Immature natural killer cell (primary cell): ENCODE measurements around the gene ZNF70. TPM values are rescaled to one million over a fixed set of nuclear protein-coding genes. Genes with fewer than 3 reads are reported as not detected.

ENCODE experiments used
- DNase-seq, 3 donors: peaks; one replicate each; pipeline ENCODE4 v3.0.0; 2022; ENCODE audit warnings: mixed read lengths in 1 of 3
- H3K27ac Mint-ChIP-seq, 6 donors: one replicate each; pipeline ENCODE4 v1.8.0; 2020; ENCODE audit warnings: mixed read lengths in 6 of 6, mild to moderate bottlenecking in 5 of 6, inconsistent platforms in 4 of 6, moderate library complexity in 3 of 6
- H3K27me3 Mint-ChIP-seq, 3 donors: one replicate each; pipeline ENCODE4 v1.8.0; 2020 to 2021; ENCODE audit warnings: low read depth in 3 of 3, mild to moderate bottlenecking in 3 of 3, mixed read lengths in 3 of 3, moderate library complexity in 3 of 3, inconsistent platforms in 1 of 3
- H3K36me3 Mint-ChIP-seq, 3 donors: one replicate each; pipeline ENCODE4 v1.8.0; 2020; ENCODE audit warnings: mixed read lengths in 3 of 3, inconsistent platforms in 2 of 3, mild to moderate bottlenecking in 2 of 3
- H3K4me1 Mint-ChIP-seq, 2 donors: one replicate each; pipeline ENCODE4 v1.8.0; 2020; ENCODE audit warnings: inconsistent platforms in 2 of 2, mild to moderate bottlenecking in 2 of 2, mixed read lengths in 2 of 2, moderate library complexity in 1 of 2
- H3K4me3 Mint-ChIP-seq, 5 donors: one replicate each; pipeline ENCODE4 v1.8.0; 2020; ENCODE audit warnings: mild to moderate bottlenecking in 5 of 5, mixed read lengths in 5 of 5, inconsistent platforms in 3 of 5, moderate library complexity in 3 of 5
- H3K9me3 Mint-ChIP-seq, 6 donors: one replicate each; pipeline ENCODE4 v1.8.0; 2020; ENCODE audit warnings: mild to moderate bottlenecking in 6 of 6, mixed read lengths in 6 of 6, inconsistent platforms in 4 of 6, moderate library complexity in 3 of 6
- polyA plus RNA-seq, 3 donors: library from polyadenylated mRNA; unstranded; fragments of 300-500 nt; fragmentation: Illumina TruSeq; gene quantifications; one replicate each; pipeline ENCODE4 v1.2.3, GENCODE V29; 2021

Gene ZNF70
- polyA plus RNA-seq, 3 donors from 2014 or later: 0.29 to 1.00 TPM; not detected in 1

GRCh38 chr22:23696326-23696851, 54.5 kb downstream of the ZNF70 start:
- Mint-ChIP-seq H3K9me3 (no peaks in the 10 kb centered on the region), H3K4me1 (peaks cover 35 to 46% of the 10 kb centered on the region in 2 donors), H3K36me3 (peaks cover 13 to 36% (median 28%) of the 10 kb centered on the region in 3 donors), H3K27ac (peak overlapping the region; percentile 98 to 100 (median 100)), H3K27me3 (peaks cover 1 to 7% (median 4%) of the 10 kb centered on the region in 3 donors), H3K4me3 (peak overlapping the region; percentile 84 to 98 (median 90))
- DNase-seq: peak; percentile 78 to 83 (median 82)

DNA sequence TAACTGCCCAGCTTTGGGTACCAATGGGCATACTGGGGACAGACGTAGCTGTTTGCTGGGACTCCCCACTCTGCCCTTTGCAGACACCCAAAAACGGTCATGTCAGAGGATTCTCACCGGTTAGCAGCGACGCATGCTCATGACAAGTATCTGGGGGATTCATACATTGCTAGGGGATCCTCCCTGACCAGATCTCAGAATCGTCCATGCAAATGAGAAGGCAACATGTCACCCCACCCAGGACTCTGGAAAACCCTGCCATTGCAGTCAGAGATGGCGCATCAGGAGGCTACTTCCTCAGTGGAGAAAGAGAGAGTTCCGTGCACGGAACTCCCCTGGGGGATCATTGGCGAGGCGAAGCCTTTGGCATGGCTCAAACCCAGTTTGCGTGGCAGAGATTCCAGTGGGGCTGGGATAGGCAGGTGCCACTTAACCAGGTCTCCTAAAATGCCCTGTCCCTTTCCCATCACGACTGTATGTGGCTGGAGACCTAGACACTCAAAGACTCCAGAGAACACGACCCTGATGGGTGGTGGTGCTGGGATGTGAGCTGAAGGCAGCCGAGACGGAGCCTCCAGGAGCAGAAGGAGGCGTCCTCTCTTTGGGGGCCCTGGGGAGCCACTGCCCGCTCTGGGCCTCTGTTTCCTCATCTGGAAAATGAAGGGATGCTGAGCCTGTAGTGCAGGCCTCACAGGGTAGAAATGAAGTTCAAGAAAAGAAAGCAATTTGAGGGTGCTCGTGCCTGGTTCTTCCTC, 55.2 kb downstream of the ZNF70 start:
- peak overlapping the region; percentile 98 to 100 (median 100) for H3K27ac Mint-ChIP-seq
- peaks cover 1 to 7% (median 4%) of the 10 kb centered on the region in 3 donors for H3K27me3 Mint-ChIP-seq
- H3K4me3 Mint-ChIP-seq: peak overlapping the region; percentile 84 to 98 (median 90)
- H3K4me1 Mint-ChIP-seq: peaks cover 34 to 46% of the 10 kb centered on the region in 2 donors
- H3K36me3 Mint-ChIP-seq: peaks cover 11 to 37% (median 27%) of the 10 kb centered on the region in 3 donors
- DNase-seq: no peak
- no peaks in the 10 kb centered on the region for H3K9me3 Mint-ChIP-seq

- H3K4me3 Mint-ChIP-seq: peak overlapping the region; percentile 23 to 92 (median 46)
- no peak for DNase-seq
- H3K27me3 Mint-ChIP-seq: peaks cover 1 to 7% (median 4%) of the 10 kb centered on the region in 3 donors
- H3K27ac Mint-ChIP-seq: peak overlapping the region; percentile 98 to 100 (median 100)
- H3K4me1 Mint-ChIP-seq: peaks cover 34 to 44% of the 10 kb centered on the region in 2 donors
- H3K36me3 Mint-ChIP-seq: peaks cover 5 to 37% (median 24%) of the 10 kb centered on the region in 3 donors
- no peaks in the 10 kb centered on the region for H3K9me3 Mint-ChIP-seq
Observed at GRCh38 chr22:23695141-23695540, 55.8 kb downstream of the ZNF70 start.

DNA sequence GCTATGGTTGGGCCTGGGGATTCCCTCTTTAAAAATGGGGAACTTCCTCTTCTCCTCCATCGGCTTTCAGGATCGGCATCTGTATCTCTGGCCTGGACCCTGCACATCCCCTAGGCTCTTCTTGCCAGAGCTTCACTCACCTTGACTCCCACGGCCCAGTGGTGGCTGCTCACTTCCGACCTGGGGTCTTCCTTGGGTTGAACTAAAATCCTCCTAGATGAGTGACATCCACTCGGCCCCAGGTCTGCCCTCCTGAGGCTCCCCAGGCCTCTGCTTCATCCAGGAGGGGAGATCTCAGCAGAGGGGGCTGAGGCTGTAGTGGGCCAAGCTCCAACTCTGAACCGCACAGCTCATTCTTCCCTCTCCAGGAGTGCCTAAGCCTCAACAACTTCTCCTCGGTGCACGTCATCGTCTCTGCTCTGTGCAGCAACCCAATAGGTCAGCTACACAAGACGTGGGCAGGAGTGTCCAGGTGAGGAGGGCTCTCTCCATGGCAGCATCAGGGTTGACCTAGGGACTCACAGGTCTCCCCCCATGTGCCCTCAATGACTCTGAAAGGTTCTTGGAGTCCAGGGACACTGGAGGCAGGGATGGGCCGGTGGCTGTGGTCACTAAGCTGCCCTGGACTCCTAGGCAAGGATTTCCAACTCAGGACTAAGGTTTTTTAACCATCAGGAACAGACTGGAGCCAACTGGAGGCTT, 56.8 kb downstream of the ZNF70 start:
- H3K36me3 Mint-ChIP-seq: peaks cover 0 to 29% (median 20%) of the 10 kb centered on the region in 3 donors
- no peaks in the 10 kb centered on the region for H3K9me3 Mint-ChIP-seq
- H3K4me3 Mint-ChIP-seq: no peak overlapping the region
- peaks cover 34 to 40% of the 10 kb centered on the region in 2 donors for H3K4me1 Mint-ChIP-seq
- no peak for DNase-seq
- peak overlapping the region; percentile 39 to 100 (median 99) for H3K27ac Mint-ChIP-seq
- peaks cover 1 to 7% (median 4%) of the 10 kb centered on the region in 3 donors for H3K27me3 Mint-ChIP-seq

- H3K4me3 Mint-ChIP-seq: no peak overlapping the region
- H3K27ac Mint-ChIP-seq: peak overlapping the region in 2 of 6 donors; percentile 20 to 62
- H3K4me1 Mint-ChIP-seq: peaks cover 32 to 33% of the 10 kb centered on the region in 2 donors
- H3K36me3 Mint-ChIP-seq: peaks cover 0 to 28% (median 20%) of the 10 kb centered on the region in 3 donors
- H3K27me3 Mint-ChIP-seq: peaks cover 1 to 7% (median 4%) of the 10 kb centered on the region in 3 donors
- DNase-seq: no peak
- H3K9me3 Mint-ChIP-seq: no peaks in the 10 kb centered on the region
Observed at GRCh38 chr22:23692598-23693291, 58.2 kb downstream of the ZNF70 start.

- peaks cover 26 to 27% of the 10 kb centered on the region in 2 donors for H3K4me1 Mint-ChIP-seq
- peak overlapping the region in 3 of 6 donors; percentile 40 to 62 (median 45) for H3K27ac Mint-ChIP-seq
- H3K4me3 Mint-ChIP-seq: no peak overlapping the region
- H3K27me3 Mint-ChIP-seq: peaks cover 1 to 10% (median 4%) of the 10 kb centered on the region in 3 donors
- peaks cover 0 to 28% (median 20%) of the 10 kb centered on the region in 3 donors for H3K36me3 Mint-ChIP-seq
- no peaks in the 10 kb centered on the region for H3K9me3 Mint-ChIP-seq
- DNase-seq: no peak
Observed at GRCh38 chr22:23691748-23692423, 59.0 kb downstream of the ZNF70 start.

DNA sequence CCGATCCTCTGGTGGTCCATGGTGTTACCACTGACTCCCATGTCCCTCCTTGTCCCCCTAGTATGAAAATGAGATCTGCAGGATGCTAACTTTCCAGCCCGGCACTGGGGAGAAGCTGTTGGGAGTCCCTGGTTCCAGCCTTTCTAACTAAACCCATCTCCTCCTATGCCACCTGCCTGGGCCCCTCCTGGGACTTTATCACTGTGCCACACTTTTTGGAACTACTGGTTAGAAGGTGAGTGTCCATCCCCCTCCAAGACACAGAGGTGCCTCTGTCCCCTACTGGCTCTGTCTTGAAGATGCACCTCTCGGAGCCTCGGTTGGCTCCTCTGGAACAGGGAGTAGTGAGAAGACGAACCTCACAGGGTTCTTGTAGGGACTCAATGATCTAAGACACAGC, 60.2 kb downstream of the ZNF70 start, which contains the start of gene RGL4:
RGL4 (plus strand) TSS at position 301 of the 400 bp plus-strand sequence. CDS start 1,018 bp downstream, outside the sequence.
- no peak for DNase-seq
- peaks cover 16 to 20% of the 10 kb centered on the region in 2 donors for H3K4me1 Mint-ChIP-seq
- H3K27me3 Mint-ChIP-seq: peaks cover 2 to 4% (median 2%) of the 10 kb centered on the region in 3 donors
- no peak within 1 kb of the TSS for H3K4me3 Mint-ChIP-seq
- H3K27ac Mint-ChIP-seq: peak within 1 kb of the TSS in 4 of 6 donors; percentile 14 to 68 (median 34)
- H3K9me3 Mint-ChIP-seq: no peaks in the 10 kb centered on the region
- peaks cover 0 to 28% (median 21%) of the 10 kb centered on the region in 3 donors for H3K36me3 Mint-ChIP-seq

DNA sequence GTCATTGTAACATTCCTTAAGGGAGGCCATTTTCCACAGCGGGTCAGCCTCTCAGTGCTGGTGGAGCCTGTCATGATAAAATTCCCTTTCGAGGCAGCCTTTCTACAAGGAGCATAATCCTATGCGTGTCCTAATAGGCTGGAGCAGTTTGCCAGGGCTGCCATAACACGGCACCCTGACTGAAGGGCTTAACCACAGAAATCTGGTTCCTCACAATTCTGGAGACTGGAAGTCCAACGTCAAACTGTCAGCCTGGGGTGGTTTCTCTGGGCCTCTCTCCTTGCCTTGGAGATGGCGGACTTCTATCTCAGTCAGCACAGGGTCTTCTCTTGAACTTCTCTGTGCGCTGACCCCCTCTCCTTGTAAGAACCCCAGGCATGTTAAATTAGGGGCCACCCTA, 61.5 kb downstream of the ZNF70 start:
- H3K4me3 Mint-ChIP-seq: no peak overlapping the region
- H3K27me3 Mint-ChIP-seq: peaks cover 0 to 4% (median 2%) of the 10 kb centered on the region in 3 donors
- DNase-seq: no peak
- H3K9me3 Mint-ChIP-seq: no peaks in the 10 kb centered on the region
- peaks cover 0 to 25% (median 19%) of the 10 kb centered on the region in 3 donors for H3K36me3 Mint-ChIP-seq
- no peak overlapping the region for H3K27ac Mint-ChIP-seq
- peaks cover 6 to 8% of the 10 kb centered on the region in 2 donors for H3K4me1 Mint-ChIP-seq

Other genes starting within 250 kb of the ZNF70 start
- gene IGLL1, start 170.8 kb downstream of the ZNF70 start, polyA plus RNA-seq: not detected
- not detected for gene DRICH1, start 118.8 kb downstream of the ZNF70 start, polyA plus RNA-seq
- 10 to 100 TPM; 40.6 to 47.8 (median 42.8) TPM for gene RGL4, start 60.1 kb downstream of the ZNF70 start, polyA plus RNA-seq
- gene VPREB3, start 3.3 kb upstream of the ZNF70 start, polyA plus RNA-seq: 1 to 10 TPM in 1 of 3 donors, not detected in 2; 1.3 TPM
- gene C22orf15, start 11.9 kb upstream of the ZNF70 start, polyA plus RNA-seq: 1 to 10 TPM in 1 of 3 donors, not detected in 2; 1.1 TPM
- gene CHCHD10, start 16.9 kb upstream of the ZNF70 start, polyA plus RNA-seq: 1 to 10 TPM; 5.7 to 9.3 (median 8.1) TPM
- gene MMP11, start 21.7 kb upstream of the ZNF70 start, polyA plus RNA-seq: 1 to 10 TPM in 2 of 3 donors, under 1 TPM in 1; 0.76 to 1.7 (median 1.2) TPM
- gene SMARCB1, start 35.9 kb upstream of the ZNF70 start, polyA plus RNA-seq: 10 to 100 TPM; 28.5 to 49.5 (median 40.3) TPM
- gene DERL3, start 87.9 kb upstream of the ZNF70 start, polyA plus RNA-seq: 1 to 10 TPM in 1 of 3 donors, under 1 TPM in 2; 0.61 to 1.2 (median 0.62) TPM
- gene SLC2A11, start 106.8 kb upstream of the ZNF70 start, polyA plus RNA-seq: 1 to 10 TPM in 2 of 3 donors, under 1 TPM in 1; 0.48 to 3.0 (median 2.0) TPM
- gene MIF, start 143.3 kb upstream of the ZNF70 start, polyA plus RNA-seq: 1,000 to 10,000 TPM in 1 of 3 donors, 100 to 1,000 TPM in 2; 788 to 1,627 (median 947) TPM
- gene GSTT2B, start 210.1 kb upstream of the ZNF70 start, polyA plus RNA-seq: not detected
- gene DDTL, start 215.8 kb upstream of the ZNF70 start, polyA plus RNA-seq: 1 to 10 TPM in 1 of 3 donors, under 1 TPM in 1, not detected in 1; 0.72 to 2.9 TPM
- gene DDT, start 223.3 kb upstream of the ZNF70 start, polyA plus RNA-seq: 100 to 1,000 TPM in 2 of 3 donors, 10 to 100 TPM in 1; 78.8 to 168 (median 105) TPM
- not detected for gene GSTT2, start 229.0 kb upstream of the ZNF70 start, polyA plus RNA-seq